Lung (tissue), 12 donors: ENCODE data around the gene ZNF79. TPM values are rescaled to one million over a fixed set of nuclear protein-coding genes. Genes with fewer than 3 reads are reported as not detected.
"Not testable (repeated sequence)": the region's sequence is repeated elsewhere in the genome, so short reads cannot be mapped to it uniquely, and the experiment has no call there.

ENCODE experiments used
- ATAC-seq: fragments of 200-7000 bp; cut with Tn5 transposase; one replicate; pipeline ENCODE4 v1.9.1; 2020; ENCODE audit warnings: moderate number of reproducible peaks; ENCODE audit not compliant: insufficient read depth, low FRiP score
- DNase-seq, 3 donors: peaks; one replicate each; pipeline ENCODE4 v3.0.0-alpha.2; 2013 to 2017
- H3K27ac ChIP-seq, 2 donors: one replicate each; pipeline ENCODE4 v1.5.1; 2013; ENCODE audit warnings: mild to moderate bottlenecking in 2 of 2, moderate library complexity in 2 of 2, control low read depth in 1 of 2, inconsistent platforms in 1 of 2, low read depth in 1 of 2, low read length in 1 of 2
- H3K27me3 ChIP-seq, 3 donors: one replicate each; pipeline ENCODE4 v1.5.1; 2013; ENCODE audit warnings: low read length in 2 of 3; ENCODE audit not compliant: control insufficient read depth in 3 of 3, insufficient read depth in 3 of 3
- H3K36me3 ChIP-seq, 4 donors: one replicate each; pipeline ENCODE4 v1.5.1; 2013; ENCODE audit warnings: low read length in 4 of 4, mild to moderate bottlenecking in 1 of 4, moderate library complexity in 1 of 4; ENCODE audit not compliant: control insufficient read depth in 4 of 4, insufficient read depth in 4 of 4
- H3K4me1 ChIP-seq, 5 donors: one replicate each; pipeline ENCODE4 v1.5.1; 2013; ENCODE audit warnings: low read length in 5 of 5, mild to moderate bottlenecking in 2 of 5, moderate library complexity in 1 of 5; ENCODE audit not compliant: control insufficient read depth in 5 of 5, insufficient read depth in 5 of 5
- H3K4me3 ChIP-seq: one replicate; pipeline ENCODE4 v1.5.1; 2013; ENCODE audit warnings: mild to moderate bottlenecking, control low read depth, moderate library complexity
- H3K9ac ChIP-seq, 2 donors: one replicate each; pipeline ENCODE4 v1.5.1; 2013; ENCODE audit warnings: low read length in 2 of 2, control low read depth in 1 of 2; ENCODE audit not compliant: insufficient read depth in 1 of 2
- H3K9me3 ChIP-seq, 4 donors: one replicate each; pipeline ENCODE4 v1.5.1; 2013; ENCODE audit warnings: low read length in 3 of 4, mild to moderate bottlenecking in 1 of 4, moderate library complexity in 1 of 4; ENCODE audit not compliant: control insufficient read depth in 4 of 4, insufficient read depth in 3 of 4
- WGBS, 2 donors: extraction: QIAGEN DNeasy Blood & Tissue Kit; methylation state at CpG; one replicate each; pipeline ENCODE4 v1.1.7; 2013; 5-methylcytosine and 5-hydroxymethylcytosine counted together
- polyA plus RNA-seq, 2 donors: library from polyadenylated mRNA; stranded (reverse); fragments of 200-250 nt; gene quantifications; one replicate each; pipeline ENCODE4 v1.2.1, GENCODE V29; 2013
- total RNA-seq, 2 donors: library from RNA; depleted of rRNA in 1 of 2; stranded (reverse); fragments of >200 nt in 1 of 2; gene quantifications; one replicate each; pipeline ENCODE4 v1.2.1, GENCODE V29; 2014 to 2021
- TF ChIP-seq, protein P1 (sequence below): IDR thresholded peaks from 2 replicates; pipeline ENCODE4 v1.5.1; 2012; ENCODE audit warnings: mild to moderate bottlenecking; ENCODE audit errors: control extremely low read depth, extremely low read depth
- donor health status: control.
- donor health status: control.
- donor health status: Bipolar disorder and iron deficiency.
- donor health status: healthy.
- donor health status: DM: yes; HTN: yes; CAD: no.

ZNF79 gene
- total and polyA plus RNA-seq, 4 donors, result 3.1 to 9.3 (median 5.9) TPM

DNA sequence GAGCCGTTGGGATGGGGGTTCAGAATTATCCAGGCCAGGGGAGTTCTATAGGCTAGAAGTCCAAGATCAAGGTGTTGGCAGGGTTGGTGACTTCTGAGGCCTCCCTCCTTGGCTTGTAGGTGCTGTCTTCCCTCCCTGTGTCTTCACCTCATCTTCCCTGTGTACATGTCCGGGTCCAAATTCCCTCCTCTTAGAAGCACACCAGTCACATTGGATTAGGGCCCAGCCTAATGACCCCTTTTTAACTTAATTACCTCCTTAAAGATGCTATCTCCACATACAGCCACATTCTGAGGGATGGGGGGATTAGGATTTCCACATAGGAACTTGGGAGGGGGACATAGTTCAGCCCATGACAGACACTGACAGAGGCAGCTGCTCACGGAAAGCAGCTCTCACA lies 39.2 kb downstream of the ZNF79 start:
- peaks cover 5 to 58% (median 17%) of the 10 kb centered on the region in 4 donors for H3K36me3 ChIP-seq
- WGBS, 2 donors, result 84 to 93% methylated on average over 3 of the region's 3 CpGs

DNA sequence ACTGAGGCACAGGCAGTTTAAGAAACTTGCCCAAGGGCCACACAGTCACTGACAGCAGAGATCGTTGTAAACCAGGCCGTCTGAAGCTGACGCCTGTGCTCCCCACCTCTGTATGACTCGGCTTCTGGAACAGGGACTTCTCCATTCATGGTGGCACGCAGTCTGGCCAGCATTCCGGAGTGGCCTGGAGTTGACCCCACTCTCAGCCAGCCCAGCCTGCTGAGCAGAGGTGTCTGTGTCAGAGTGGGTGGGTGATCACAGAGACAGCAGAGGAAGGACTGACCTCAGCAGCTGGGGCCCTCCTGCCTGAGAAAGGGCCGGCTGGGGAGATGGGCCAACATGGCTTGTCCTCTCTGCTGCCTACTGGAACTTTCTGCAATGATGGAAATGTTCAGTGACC lies 39.7 kb downstream of the ZNF79 start:
- no peak overlapping the region for H3K9ac ChIP-seq
- 83 to 90% methylated on average over 7 of the region's 7 CpGs for WGBS, 2 donors
- ATAC-seq, result no peak
- no peaks in the 10 kb centered on the region for H3K27me3 ChIP-seq
- peak overlapping the region in 1 of 2 donors; percentile 66 for H3K27ac ChIP-seq
- TF ChIP-seq, protein P1, sequence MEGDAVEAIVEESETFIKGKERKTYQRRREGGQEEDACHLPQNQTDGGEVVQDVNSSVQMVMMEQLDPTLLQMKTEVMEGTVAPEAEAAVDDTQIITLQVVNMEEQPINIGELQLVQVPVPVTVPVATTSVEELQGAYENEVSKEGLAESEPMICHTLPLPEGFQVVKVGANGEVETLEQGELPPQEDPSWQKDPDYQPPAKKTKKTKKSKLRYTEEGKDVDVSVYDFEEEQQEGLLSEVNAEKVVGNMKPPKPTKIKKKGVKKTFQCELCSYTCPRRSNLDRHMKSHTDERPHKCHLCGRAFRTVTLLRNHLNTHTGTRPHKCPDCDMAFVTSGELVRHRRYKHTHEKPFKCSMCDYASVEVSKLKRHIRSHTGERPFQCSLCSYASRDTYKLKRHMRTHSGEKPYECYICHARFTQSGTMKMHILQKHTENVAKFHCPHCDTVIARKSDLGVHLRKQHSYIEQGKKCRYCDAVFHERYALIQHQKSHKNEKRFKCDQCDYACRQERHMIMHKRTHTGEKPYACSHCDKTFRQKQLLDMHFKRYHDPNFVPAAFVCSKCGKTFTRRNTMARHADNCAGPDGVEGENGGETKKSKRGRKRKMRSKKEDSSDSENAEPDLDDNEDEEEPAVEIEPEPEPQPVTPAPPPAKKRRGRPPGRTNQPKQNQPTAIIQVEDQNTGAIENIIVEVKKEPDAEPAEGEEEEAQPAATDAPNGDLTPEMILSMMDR, result no peak
- H3K4me3 ChIP-seq, result no peak overlapping the region
- no peaks in the 10 kb centered on the region for H3K4me1 ChIP-seq
- peak; percentile 25 to 33 (median 26) for DNase-seq
- H3K9me3 ChIP-seq, result no peaks in the 10 kb centered on the region
- peaks cover 5 to 56% (median 16%) of the 10 kb centered on the region in 4 donors for H3K36me3 ChIP-seq

More for the DNA sequence above, 39.2 kb downstream of the ZNF79 start:
- no peak overlapping the region for H3K9ac ChIP-seq
- no peaks in the 10 kb centered on the region for H3K9me3 ChIP-seq
- H3K27me3 ChIP-seq, result no peaks in the 10 kb centered on the region
- TF ChIP-seq, protein P1, result no peak
- peak overlapping the region in 1 of 2 donors; percentile 24 for H3K27ac ChIP-seq
- no peak overlapping the region for H3K4me3 ChIP-seq
- no peaks in the 10 kb centered on the region for H3K4me1 ChIP-seq
- no peak for DNase-seq
- ATAC-seq, result no peak

DNA sequence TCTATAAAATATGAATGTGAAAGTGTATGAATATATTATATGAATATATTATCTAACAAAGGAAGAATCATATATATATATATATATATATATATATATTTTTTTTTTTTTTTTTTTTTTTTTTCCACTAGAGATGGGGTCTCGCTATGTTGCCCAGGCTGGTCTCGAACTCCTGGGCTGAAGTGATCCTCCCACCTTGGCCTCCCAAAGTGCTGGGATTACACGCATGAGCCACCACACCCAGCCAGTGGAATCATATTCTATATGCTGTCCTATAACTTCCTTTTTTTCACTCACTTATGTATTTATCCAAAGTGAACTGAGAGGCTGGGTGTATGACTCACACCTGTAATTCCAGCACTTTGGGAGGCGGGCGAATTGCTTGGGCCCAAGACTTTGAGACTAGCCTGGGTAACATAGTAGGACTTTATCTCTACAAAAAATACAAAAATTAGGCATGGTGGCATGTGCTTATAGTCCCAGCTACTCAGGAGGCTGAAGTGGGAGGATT lies 42.3 kb downstream of the ZNF79 start:
- peaks cover 3 to 38% (median 12%) of the 10 kb centered on the region in 4 donors for H3K36me3 ChIP-seq
- H3K4me1 ChIP-seq, H3K27ac ChIP-seq, DNase-seq, H3K9me3 ChIP-seq, H3K4me3 ChIP-seq, H3K27me3 ChIP-seq, H3K9ac ChIP-seq, ATAC-seq: not testable (repeated sequence)
- WGBS, 2 donors, result 93 to 94% methylated on average over 5 of the region's 5 CpGs

DNA sequence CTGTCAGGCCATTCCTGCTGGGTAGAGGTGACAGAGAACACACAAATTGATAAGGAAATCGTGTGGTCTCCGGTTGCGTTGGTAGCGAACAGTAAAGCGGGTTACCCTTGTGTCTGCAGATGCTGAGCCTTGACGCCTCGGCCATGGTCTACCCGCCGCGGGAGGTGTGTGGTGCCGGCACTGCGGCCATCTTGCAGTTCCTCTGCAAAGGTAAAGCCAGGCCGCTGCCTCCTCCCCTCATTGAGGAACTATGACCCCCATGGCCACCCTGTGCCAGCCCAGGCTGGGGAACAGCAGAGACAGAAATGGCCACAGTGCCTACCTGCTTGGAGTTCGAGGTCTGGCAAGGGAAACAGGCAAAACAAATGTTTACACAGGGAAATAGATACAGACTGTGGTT lies 43.4 kb downstream of the ZNF79 start:
- H3K4me1 ChIP-seq, result no peaks in the 10 kb centered on the region
- ATAC-seq, result no peak
- H3K36me3 ChIP-seq, result peaks cover 0 to 29% (median 6%) of the 10 kb centered on the region in 4 donors
- H3K4me3 ChIP-seq, result no peak overlapping the region
- TF ChIP-seq, protein P1, result no peak
- no peak overlapping the region for H3K27ac ChIP-seq
- DNase-seq, result no peak
- WGBS, 2 donors, result 93 to 99% methylated on average over 14 of the region's 14 CpGs
- H3K27me3 ChIP-seq, result no peaks in the 10 kb centered on the region
- H3K9ac ChIP-seq, result no peak overlapping the region
- peaks cover 0 to under 1% (median 0%) of the 10 kb centered on the region in 4 donors for H3K9me3 ChIP-seq
